Measurements from ENCODE around the gene SLC35F3.
A peak's percentile ranks its signal among the peaks of the same experiment; 100 is the strongest.
"Not testable (repeated sequence)": the region's sequence is repeated elsewhere in the genome, so short reads cannot be mapped to it uniquely, and the experiment has no call there.

The SLC35F3 gene

GRCh38 chr1:233904633-233905415 is at the start of gene SLC35F3:
Gene SLC35F3, plus strand, starts transcription at chr1:233904676.
- peak; percentile 2 for DNase-seq

- no peak for DNase-seq
Measured at GRCh38 chr1:233859446-233859845, 45.0 kb upstream of the SLC35F3 start.

- no peak for DNase-seq
Measured at GRCh38 chr1:233863901-233864545, 40.5 kb upstream of the SLC35F3 start.

- no peak for DNase-seq
Measured at GRCh38 chr1:233864578-233864977, 39.9 kb upstream of the SLC35F3 start.

GRCh38 chr1:233865216-233865615 is 39.3 kb upstream of the SLC35F3 start:
- DNase-seq, result no peak

GRCh38 chr1:233865902-233866301 is 38.6 kb upstream of the SLC35F3 start:
- DNase-seq, result no peak

- no peak for DNase-seq
Measured at GRCh38 chr1:233867028-233867427, 37.4 kb upstream of the SLC35F3 start.

- DNase-seq, result no peak
Measured at GRCh38 chr1:233868461-233868860, 36.0 kb upstream of the SLC35F3 start.

- DNase-seq, result no peak
Measured at GRCh38 chr1:233869680-233870079, 34.8 kb upstream of the SLC35F3 start.

GRCh38 chr1:233873666-233874065 is 30.8 kb upstream of the SLC35F3 start:
- DNase-seq, result no peak

GRCh38 chr1:233879841-233880240 is 24.6 kb upstream of the SLC35F3 start:
- no peak for DNase-seq

- DNase-seq, result no peak
Measured at GRCh38 chr1:233883671-233884070, 20.8 kb upstream of the SLC35F3 start.

- no peak for DNase-seq
Measured at GRCh38 chr1:233884461-233885151, 19.9 kb upstream of the SLC35F3 start.

- no peak for DNase-seq
Measured at GRCh38 chr1:233885196-233885920, 19.1 kb upstream of the SLC35F3 start.

GRCh38 chr1:233891151-233891550 is 13.3 kb upstream of the SLC35F3 start:
- not testable (repeated sequence) for DNase-seq

GRCh38 chr1:233897325-233898162 is 6.9 kb upstream of the SLC35F3 start:
- no peak for DNase-seq

- DNase-seq, result no peak
Measured at GRCh38 chr1:233901495-233901894, 3.0 kb upstream of the SLC35F3 start.

- DNase-seq, result no peak
Measured at GRCh38 chr1:233905416-233906051, 1.1 kb downstream of the SLC35F3 start.

- DNase-seq, result no peak
Measured at GRCh38 chr1:233907151-233907550, 2.7 kb downstream of the SLC35F3 start.

GRCh38 chr1:233908092-233908491 is 3.6 kb downstream of the SLC35F3 start:
- no peak for DNase-seq

- DNase-seq, result no peak
Measured at GRCh38 chr1:233909195-233909594, 4.7 kb downstream of the SLC35F3 start.

- DNase-seq, result no peak
Measured at GRCh38 chr1:233912447-233912846, 8.0 kb downstream of the SLC35F3 start.
